ENCODE data around the gene GALNT6. TPM values are rescaled to one million over a fixed set of nuclear protein-coding genes. Genes with fewer than 3 reads are reported as not detected.
A peak's percentile ranks its signal among the peaks of the same experiment; 100 is the strongest.

The GALNT6 gene
- total RNA-seq, 1 donor: 66.9 TPM

DNA sequence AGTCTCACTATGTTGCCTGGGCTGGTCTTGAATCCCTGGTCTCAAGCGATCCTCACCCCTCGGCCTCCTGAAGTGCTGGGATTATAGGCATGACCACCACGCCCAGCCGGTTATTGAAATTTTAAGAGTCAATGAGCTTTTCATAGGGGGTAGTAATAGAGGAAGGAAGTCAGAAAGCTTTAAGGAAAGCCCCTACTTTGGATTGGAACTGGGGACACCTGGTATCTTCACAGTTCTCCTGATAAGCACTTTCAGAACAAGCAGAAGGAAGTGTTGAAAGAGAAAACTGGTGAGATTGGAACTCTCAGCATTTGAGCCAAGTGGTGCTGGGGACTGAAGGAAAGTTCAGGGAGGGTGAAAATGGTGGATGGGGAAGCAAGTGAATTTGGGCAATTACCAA, 38.5 kb upstream of the GALNT6 start:
- TF ChIP-seq, protein P1, sequence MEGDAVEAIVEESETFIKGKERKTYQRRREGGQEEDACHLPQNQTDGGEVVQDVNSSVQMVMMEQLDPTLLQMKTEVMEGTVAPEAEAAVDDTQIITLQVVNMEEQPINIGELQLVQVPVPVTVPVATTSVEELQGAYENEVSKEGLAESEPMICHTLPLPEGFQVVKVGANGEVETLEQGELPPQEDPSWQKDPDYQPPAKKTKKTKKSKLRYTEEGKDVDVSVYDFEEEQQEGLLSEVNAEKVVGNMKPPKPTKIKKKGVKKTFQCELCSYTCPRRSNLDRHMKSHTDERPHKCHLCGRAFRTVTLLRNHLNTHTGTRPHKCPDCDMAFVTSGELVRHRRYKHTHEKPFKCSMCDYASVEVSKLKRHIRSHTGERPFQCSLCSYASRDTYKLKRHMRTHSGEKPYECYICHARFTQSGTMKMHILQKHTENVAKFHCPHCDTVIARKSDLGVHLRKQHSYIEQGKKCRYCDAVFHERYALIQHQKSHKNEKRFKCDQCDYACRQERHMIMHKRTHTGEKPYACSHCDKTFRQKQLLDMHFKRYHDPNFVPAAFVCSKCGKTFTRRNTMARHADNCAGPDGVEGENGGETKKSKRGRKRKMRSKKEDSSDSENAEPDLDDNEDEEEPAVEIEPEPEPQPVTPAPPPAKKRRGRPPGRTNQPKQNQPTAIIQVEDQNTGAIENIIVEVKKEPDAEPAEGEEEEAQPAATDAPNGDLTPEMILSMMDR (IDR thresholded peaks at IDR 0.05; ENCODE audit: insufficient read depth, low read depth, low read length): no peak
- no peak for DNase-seq (ENCODE audit: low read depth)
- no peak overlapping the region for H3K4me3 ChIP-seq (ENCODE audit: low read depth, low read length)

GRCh38 chr12:51428256-51428655, 37.0 kb upstream of the GALNT6 start:
- no peak for DNase-seq (ENCODE audit: low read depth)
- no peak overlapping the region for H3K4me3 ChIP-seq (ENCODE audit: low read depth, low read length)
- TF ChIP-seq, protein P1 (IDR thresholded peaks at IDR 0.05; ENCODE audit: insufficient read depth, low read depth, low read length): no peak

DNA sequence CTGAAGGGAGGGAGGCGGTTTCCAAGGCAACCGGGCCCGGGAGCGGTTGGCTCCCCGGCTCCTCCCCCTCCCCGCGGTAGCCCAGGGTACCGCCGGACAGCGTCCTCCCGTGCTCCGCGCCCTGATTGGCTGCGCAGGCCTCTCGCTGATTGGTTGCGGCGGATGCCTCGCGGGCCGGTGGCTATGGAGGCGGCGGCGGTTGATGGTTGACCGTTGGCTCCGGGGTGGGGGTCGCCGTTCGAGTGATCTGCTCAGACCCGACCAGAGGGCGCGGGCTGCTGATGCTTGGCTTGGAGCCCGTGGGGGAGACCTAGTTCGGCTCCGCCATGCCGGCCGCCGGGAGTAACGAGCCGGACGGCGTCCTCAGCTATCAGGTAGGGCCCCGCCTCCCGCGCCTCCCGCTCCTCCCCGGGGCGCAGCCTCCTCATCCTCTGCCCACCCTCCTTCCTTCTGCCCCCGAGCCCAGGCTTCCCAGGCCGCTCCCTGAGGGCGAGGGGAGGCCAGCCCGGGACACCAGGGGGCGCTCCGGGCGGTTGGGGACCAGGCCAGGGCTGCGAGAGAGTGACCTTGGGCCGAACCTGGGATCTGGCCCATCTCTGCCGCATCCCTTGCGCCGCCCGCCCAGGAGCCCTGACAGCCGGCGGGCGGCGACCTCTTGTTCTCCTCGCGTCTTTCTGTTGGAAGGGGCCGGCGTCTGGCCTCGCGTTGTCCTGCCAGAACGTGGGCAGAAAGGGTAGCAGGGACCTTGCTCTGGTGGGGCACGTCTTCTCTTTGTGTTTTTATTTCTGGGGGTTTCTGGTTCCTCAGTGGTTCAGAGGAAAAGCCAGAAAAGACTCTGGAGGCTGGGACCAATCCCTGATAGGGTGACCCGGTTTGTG, 33.7 kb upstream of the GALNT6 start, which contains the start of gene SLC4A8:
SLC4A8 (plus strand) TSS at position 170 of the 878 bp plus-strand sequence; CDS start at position 327, 157 bp downstream.
- peak; percentile 76 for DNase-seq (ENCODE audit: low read depth)
- H3K4me3 ChIP-seq (ENCODE audit: low read depth, low read length): peak within 1 kb of the TSS; percentile 68
- TF ChIP-seq, protein P1 (IDR thresholded peaks at IDR 0.05; ENCODE audit: insufficient read depth, low read depth, low read length): peak; percentile 73

DNA sequence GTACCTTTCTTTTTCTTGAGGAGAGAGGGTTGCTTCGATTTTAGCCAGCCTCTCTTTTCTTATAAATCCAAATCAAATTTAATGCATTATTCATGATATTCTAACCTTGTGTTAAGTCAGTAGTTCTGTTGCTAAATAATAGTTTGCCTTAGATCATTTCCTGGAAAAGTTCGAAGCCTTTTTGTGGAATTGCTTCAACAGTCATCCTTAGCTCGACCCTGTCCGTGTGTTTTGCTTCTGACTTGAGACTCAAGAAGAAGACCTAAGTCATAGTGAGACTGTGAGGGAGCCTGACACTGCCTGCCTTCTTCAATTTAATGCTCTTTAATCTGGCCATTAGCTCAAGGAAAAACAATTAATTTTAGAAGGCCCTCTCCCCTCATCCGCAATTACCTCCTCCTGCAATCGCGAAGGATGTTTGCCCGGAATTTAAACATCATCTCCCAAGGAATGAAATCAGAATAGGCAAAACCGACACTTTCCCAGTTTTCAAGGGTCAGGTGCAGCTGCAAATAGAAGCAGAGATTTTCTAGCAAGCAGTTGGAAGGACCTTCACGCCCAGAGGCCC, 33.0 kb upstream of the GALNT6 start:
- TF ChIP-seq, protein P1 (IDR thresholded peaks at IDR 0.05; ENCODE audit: insufficient read depth, low read depth, low read length): no peak
- no peak overlapping the region for H3K4me3 ChIP-seq (ENCODE audit: low read depth, low read length)
- DNase-seq (ENCODE audit: low read depth): no peak

DNA sequence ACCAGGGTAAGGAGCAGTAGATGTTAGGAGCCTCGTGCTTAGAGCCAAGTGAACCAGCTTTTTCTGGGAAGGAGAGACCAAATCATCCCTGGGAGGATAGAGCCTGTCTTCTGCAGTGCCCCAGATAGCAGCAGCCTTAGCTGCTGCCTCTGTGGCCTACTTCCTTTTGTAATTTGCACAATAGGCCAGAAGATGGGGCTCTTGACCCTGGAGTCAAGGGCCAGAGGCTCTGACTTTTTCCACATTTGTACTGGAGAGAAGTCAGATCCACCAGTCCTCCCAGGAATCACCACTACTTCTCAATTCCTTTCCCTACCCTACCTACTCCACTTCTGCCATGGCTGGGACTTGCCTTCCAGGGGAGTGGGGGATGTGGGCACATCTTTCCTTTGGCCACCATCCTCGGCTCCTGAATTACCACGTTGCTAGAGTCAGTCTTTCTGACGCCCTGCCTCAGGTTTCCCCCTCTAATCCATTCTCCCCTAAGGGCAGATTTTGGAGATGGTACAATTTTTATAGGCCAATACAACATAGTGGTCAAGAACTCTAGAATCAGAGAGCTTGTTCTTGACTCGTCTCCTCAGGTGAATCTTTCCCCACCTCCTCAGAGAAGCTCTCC, 30.2 kb upstream of the GALNT6 start:
- TF ChIP-seq, protein P1 (IDR thresholded peaks at IDR 0.05; ENCODE audit: insufficient read depth, low read depth, low read length): peak; percentile 71
- peak; percentile 72 for DNase-seq (ENCODE audit: low read depth)

GRCh38 chr12:51419425-51420193, 28.4 kb upstream of the GALNT6 start:
- TF ChIP-seq, protein P1 (IDR thresholded peaks at IDR 0.05; ENCODE audit: insufficient read depth, low read depth, low read length): no peak
- no peak for DNase-seq (ENCODE audit: low read depth)

More for the DNA sequence above, 30.2 kb upstream of the GALNT6 start:
- H3K4me3 ChIP-seq (ENCODE audit: low read depth, low read length): no peak overlapping the region

More at GRCh38 chr12:51419425-51420193, 28.4 kb upstream of the GALNT6 start:
- H3K4me3 ChIP-seq (ENCODE audit: low read depth, low read length): no peak overlapping the region
